Fibroblast of upper back skin (primary cell): ENCODE results near the gene UBA52.

ENCODE experiments used
- DNase-seq: peaks from one replicate; pipeline ENCODE4 v3.0.0-alpha.2; 2013

UBA52 gene

GRCh38 chr19:18608805-18609716 is 37.4 kb downstream of the UBA52 start:
- DNase-seq = no peak

DNA sequence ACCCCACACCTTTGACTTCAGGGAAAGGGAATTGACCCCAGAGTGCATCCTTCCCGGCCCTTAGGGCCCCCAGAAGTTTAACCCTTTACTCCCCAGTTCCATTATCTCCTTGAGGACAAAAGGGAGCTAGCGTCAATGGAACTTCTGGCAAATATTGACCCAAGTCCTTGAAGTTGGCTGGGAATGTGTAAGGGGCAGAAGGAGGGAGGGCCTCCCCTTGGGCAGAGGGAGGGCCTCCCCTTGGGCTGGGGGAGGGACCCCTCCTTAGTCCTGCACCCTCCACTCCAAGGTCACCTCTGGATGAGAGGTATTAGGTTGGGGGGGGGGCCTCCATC is 38.0 kb downstream of the UBA52 start:
- no peak for DNase-seq

- DNase-seq = no peak
Measured at GRCh38 chr19:18610245-18610555, 38.5 kb downstream of the UBA52 start.

DNA sequence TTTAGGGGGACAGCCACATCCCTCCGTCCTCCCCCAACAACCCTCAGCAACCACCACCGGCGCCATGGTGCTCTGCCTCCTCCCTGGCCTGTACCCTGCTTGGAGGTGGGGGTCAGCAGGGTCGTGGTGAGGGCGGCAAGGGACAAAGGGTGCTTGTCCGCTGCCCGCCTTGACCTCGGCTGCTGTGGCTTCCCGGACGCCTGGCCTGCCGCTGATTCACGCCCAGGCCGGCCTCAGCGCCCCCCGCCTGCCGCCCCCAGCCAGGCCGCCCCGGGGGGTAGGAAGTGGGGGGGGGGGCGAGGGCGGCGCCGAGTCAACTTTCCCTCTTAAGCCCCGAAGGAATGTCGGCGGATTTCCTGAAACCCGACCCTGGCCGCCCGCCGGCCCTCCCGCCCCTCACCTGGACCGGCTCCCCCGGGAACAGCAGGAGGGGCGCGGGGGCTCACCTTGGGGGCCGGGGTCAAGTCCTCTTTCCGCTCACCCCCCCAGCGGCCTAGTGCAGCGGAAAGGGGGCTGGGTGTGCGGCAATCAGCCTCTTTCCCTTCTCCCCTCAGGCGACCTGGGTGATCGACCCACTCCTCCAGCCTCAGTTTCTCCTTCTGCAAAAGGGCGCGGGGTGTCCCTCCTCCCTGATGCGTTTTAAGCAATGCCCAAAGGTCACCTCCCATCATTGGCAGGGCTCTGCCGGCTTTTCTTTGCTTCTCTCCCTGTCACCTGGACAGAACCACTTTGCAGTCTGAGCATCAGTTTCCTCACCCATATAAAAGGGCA is 39.1 kb downstream of the UBA52 start:
- no peak for DNase-seq

GRCh38 chr19:18611327-18612050 is 39.8 kb downstream of the UBA52 start:
- no peak for DNase-seq

DNA sequence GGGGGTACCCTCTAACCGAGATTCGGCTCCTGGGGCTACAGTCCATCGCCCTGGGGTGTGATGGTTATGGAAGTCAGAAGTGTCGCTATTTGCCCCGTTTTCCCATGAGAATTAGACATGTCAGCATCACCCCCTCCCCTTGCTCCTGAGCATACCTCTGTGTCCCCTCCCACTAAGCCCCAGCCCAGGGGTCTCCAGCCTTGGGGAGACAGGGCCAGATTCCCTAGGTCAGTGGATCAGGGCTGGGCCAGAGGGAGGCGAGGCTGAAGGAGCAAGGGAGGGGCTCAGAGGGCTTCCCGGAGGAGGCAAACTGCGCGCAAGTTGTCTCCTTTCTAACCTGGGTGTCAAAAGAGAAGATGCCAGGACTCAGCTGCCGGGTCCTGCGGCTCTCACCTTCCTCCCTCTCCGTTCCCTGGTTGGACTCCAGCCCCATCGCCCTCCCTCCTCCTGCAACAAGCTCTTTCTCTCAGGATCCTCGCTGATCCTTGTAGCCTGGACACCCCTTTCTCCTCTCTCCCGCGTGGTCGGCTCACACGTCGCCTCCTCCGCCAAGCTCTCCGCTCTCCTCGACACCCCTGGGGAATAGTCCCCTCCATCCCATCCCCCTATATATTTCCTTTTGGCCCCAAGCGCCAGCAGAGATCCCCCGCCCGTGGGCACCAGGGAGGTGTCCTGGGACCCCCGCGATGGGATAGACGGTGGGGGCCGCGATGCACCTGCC is 40.6 kb downstream of the UBA52 start:
- DNase-seq = no peak

- no peak for DNase-seq
Measured at GRCh38 chr19:18612772-18613588, 41.3 kb downstream of the UBA52 start, which contains the start of gene TMEM59L. TSS of gene TMEM59L (plus strand) at chr19:18612870. CDS start at chr19:18612959, 89 bp downstream.

- DNase-seq = no peak
Measured at GRCh38 chr19:18613589-18614234, 42.1 kb downstream of the UBA52 start.

GRCh38 chr19:18616023-18616422 is 44.4 kb downstream of the UBA52 start:
- no peak for DNase-seq

DNA sequence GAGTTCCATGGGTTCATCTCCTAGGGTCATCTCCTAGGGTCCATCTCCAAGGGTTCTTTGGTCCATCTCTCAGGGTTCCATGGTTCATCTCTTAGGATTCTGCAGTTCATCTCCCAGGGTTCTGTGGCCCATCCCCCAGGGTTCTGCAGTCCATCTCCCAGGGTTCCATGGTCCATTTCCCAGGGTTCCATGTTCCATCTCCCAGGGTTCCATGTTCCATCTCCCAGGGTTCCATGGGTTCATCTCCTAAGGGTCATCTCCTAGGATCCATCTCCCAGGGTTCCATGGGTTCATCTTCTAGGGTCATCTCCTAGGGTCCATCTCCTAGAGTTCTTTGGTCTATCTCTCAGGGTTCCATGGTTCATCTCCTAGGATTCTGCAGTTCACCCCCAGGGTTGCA is 45.9 kb downstream of the UBA52 start:
- no peak for DNase-seq

DNA sequence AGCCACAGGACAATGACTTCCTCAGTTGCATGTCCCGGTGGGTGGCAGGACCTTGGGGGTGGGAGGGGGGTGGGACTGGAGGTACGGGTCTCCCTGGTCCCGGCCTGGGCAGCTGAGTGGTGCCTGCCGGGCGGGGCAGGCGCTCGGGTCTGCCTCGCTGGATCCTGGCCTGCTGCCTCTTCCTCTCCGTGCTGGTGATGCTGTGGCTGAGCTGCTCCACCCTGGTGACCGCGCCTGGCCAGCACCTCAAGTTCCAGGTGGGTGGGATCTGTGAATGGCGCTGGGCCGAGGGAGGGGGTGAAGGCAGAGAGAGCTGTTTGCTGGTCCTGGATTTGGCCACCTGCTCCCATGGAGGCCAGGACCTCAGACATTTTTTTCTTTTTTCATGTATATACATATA is 46.6 kb downstream of the UBA52 start:
- no peak for DNase-seq

- DNase-seq = no peak
Measured at GRCh38 chr19:18620311-18620710, 48.7 kb downstream of the UBA52 start.

GRCh38 chr19:18620902-18621301 is 49.2 kb downstream of the UBA52 start:
- DNase-seq = no peak

DNA sequence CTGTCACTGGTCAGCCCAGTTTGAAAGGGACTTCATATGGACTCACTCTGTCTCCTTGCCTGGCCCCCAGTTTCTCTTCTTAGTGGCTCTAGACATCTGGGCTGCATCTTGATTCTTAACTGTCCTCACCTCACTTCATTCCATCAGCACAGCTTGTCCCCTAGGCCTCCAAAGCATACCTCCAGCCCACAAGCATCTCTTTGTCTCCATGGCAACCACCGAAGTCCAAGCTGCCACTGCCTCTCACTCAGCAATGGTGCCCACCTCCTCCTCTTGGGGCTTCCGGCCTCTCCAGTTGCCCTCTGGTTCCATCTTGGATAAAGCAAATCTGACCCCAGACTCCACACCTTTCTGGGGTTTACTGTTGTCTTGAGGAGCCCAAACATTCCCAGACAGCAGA is 55.2 kb downstream of the UBA52 start:
- DNase-seq = peak; percentile 22
